HAP-1 (cell line): ENCODE data around the gene TSHR.
A peak's percentile ranks its signal among the peaks of the same experiment; 100 is the strongest.
"Not testable (repeated sequence)": the region's sequence is repeated elsewhere in the genome, so short reads cannot be mapped to it uniquely, and the experiment has no call there.

Source experiments
- DNase-seq, 2 experiments: peaks; one replicate each; pipeline ENCODE4 v3.0.0-alpha.2; 2016 to 2020; ENCODE audit warnings: low spot score in 2 of 2
- H3K27me3 ChIP-seq: fragments of 250-450 bp; sonication (Bioruptor Pico); 2 replicates; pipeline ENCODE4 v1.5.1; 2020; ENCODE audit warnings: low read depth, mild to moderate bottlenecking, moderate library complexity
- H3K36me3 ChIP-seq: fragments of 250-450 bp; sonication (Bioruptor Pico); replicated peaks from 2 replicates; pipeline ENCODE4 v1.5.1; 2020; ENCODE audit warnings: mild to moderate bottlenecking
- H3K4me1 ChIP-seq: fragments of 250-450 bp; sonication (Bioruptor Pico); 2 replicates; pipeline ENCODE4 v1.5.1; 2020; ENCODE audit warnings: mild to moderate bottlenecking
- H3K4me3 ChIP-seq: fragments of 250-450 bp; sonication (Bioruptor Pico); 2 replicates; pipeline ENCODE4 v1.5.1; 2020; ENCODE audit warnings: mild to moderate bottlenecking, moderate library complexity
- H3K9me3 ChIP-seq: fragments of 250-450 bp; sonication (Bioruptor Pico); 2 replicates; pipeline ENCODE4 v1.5.1; 2020; ENCODE audit warnings: mild to moderate bottlenecking, moderate library complexity
- in situ Hi-C: fragments of 300-500 bp; cut with MboI; formaldehyde crosslinking; loops from 3 replicates; pipeline ENCODE4 v1.14.3; 2020; ENCODE audit warnings: low sequenced_read_pairs, inconsistent platforms, mixed read lengths

The TSHR gene

DNA sequence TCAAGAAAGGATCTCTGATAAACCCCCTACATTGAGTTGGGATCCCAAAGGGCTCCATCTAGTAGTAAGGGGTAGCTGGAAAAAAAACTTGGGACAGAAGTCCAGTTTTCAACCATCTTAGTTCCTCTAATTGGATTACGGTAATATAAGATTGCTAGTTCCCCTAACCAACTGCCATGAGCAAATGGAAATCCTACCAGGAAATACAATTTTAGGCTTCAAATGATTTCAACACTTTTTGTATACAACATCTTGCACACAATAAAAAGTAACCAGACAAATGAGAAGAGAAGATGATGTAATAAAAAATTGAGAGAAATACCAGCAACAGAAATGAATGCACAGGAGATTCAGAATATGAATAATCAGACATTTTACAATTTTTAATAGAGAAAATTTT lies 73.0 kb downstream of the TSHR start:
- Histone ChIP-seq H3K27me3 (0 out of 2 replicates have a peak, but pooled peaks cover 3% of the 10 kb centered on the region), H3K4me3 (no peak overlapping the region), H3K36me3 (no peaks in the 10 kb centered on the region), H3K9me3 (no peaks in the 10 kb centered on the region), H3K4me1 (no peaks in the 10 kb centered on the region)
- no peak for DNase-seq
- in situ Hi-C loops, result no loop called here

GRCh38 chr14:81031488-81031887 lies 76.1 kb downstream of the TSHR start:
- in situ Hi-C loops, result no loop called here
- no peak for DNase-seq
- no peaks in the 10 kb centered on the region for H3K4me1 ChIP-seq
- H3K27me3 ChIP-seq, result 0 out of 2 replicates have a peak, but pooled peaks cover 3% of the 10 kb centered on the region
- no peaks in the 10 kb centered on the region for H3K9me3 ChIP-seq
- no peaks in the 10 kb centered on the region for H3K36me3 ChIP-seq
- no peak overlapping the region for H3K4me3 ChIP-seq

- Histone ChIP-seq H3K4me3 (no peak overlapping the region), H3K9me3 (no peaks in the 10 kb centered on the region), H3K36me3 (no peaks in the 10 kb centered on the region), H3K27me3 (no peaks in the 10 kb centered on the region), H3K4me1 (no peaks in the 10 kb centered on the region)
- in situ Hi-C loops, result no loop called here
- DNase-seq, result peak in 1 of 2 experiments; percentile 6
Measured at GRCh38 chr14:81033698-81034240, 78.3 kb downstream of the TSHR start.

GRCh38 chr14:81042438-81042837 lies 87.0 kb downstream of the TSHR start:
- Histone ChIP-seq H3K27me3 (0 out of 2 replicates have a peak, but pooled peaks cover 6% of the 10 kb centered on the region), H3K4me3 (no peak overlapping the region), H3K4me1 (no peaks in the 10 kb centered on the region), H3K36me3 (no peaks in the 10 kb centered on the region), H3K9me3 (no peaks in the 10 kb centered on the region)
- DNase-seq, result no peak
- in situ Hi-C loops, result no loop called here

- Histone ChIP-seq H3K4me1 (no peaks in the 10 kb centered on the region), H3K9me3 (no peaks in the 10 kb centered on the region), H3K36me3 (no peaks in the 10 kb centered on the region), H3K27me3 (0 out of 2 replicates have a peak, but pooled peaks cover 6% of the 10 kb centered on the region), H3K4me3 (no peak overlapping the region)
- no peak for DNase-seq
- in situ Hi-C loops, result no loop called here
Measured at GRCh38 chr14:81051547-81051946, 96.1 kb downstream of the TSHR start.

- H3K4me3 ChIP-seq, H3K4me1 ChIP-seq, H3K36me3 ChIP-seq, in situ Hi-C loops, H3K9me3 ChIP-seq, H3K27me3 ChIP-seq, DNase-seq: not testable (repeated sequence)
Measured at GRCh38 chr14:81054057-81054456, 98.6 kb downstream of the TSHR start.

- no peak for DNase-seq
- in situ Hi-C loops, result no loop called here
- H3K4me3 ChIP-seq, result no peak overlapping the region
- no peaks in the 10 kb centered on the region for H3K9me3 ChIP-seq
- H3K27me3 ChIP-seq, result no peaks in the 10 kb centered on the region
- H3K4me1 ChIP-seq, result no peaks in the 10 kb centered on the region
- H3K36me3 ChIP-seq, result no peaks in the 10 kb centered on the region
Measured at GRCh38 chr14:81055971-81056370, 100.5 kb downstream of the TSHR start.

- H3K27me3 ChIP-seq, result no peaks in the 10 kb centered on the region
- H3K36me3 ChIP-seq, result no peaks in the 10 kb centered on the region
- no peak for DNase-seq
- H3K4me1 ChIP-seq, result no peaks in the 10 kb centered on the region
- in situ Hi-C loops, result no loop called here
- H3K9me3 ChIP-seq, result no peaks in the 10 kb centered on the region
- H3K4me3 ChIP-seq, result no peak overlapping the region
Measured at GRCh38 chr14:81062380-81062779, 107.0 kb downstream of the TSHR start.

DNA sequence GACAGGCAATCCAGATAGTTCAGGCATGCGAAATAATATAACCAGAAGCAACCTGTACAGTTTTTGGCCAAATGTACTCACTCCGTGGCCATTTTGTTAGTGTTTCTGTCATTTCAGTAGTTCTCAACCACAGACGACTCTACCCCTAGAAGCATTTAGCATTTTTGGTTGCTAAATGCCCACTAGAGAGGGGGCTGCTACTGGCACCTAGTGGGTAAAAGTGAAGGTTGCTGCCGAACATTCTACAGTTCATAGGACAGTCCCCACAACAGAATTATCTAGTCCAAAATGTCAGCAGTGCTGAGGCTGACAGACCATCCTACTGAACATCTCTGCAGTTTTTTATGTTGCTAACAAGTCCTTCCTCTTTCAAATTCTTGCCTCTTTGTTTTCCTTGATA lies 107.4 kb downstream of the TSHR start:
- H3K4me1 ChIP-seq, result no peaks in the 10 kb centered on the region
- H3K27me3 ChIP-seq, result no peaks in the 10 kb centered on the region
- no peaks in the 10 kb centered on the region for H3K36me3 ChIP-seq
- DNase-seq, result peak in 1 of 2 experiments; percentile 12
- in situ Hi-C loops, result no loop called here
- no peaks in the 10 kb centered on the region for H3K9me3 ChIP-seq
- no peak overlapping the region for H3K4me3 ChIP-seq

- Histone ChIP-seq H3K27me3 (no peaks in the 10 kb centered on the region), H3K4me1 (no peaks in the 10 kb centered on the region), H3K36me3 (no peaks in the 10 kb centered on the region), H3K4me3 (no peak overlapping the region), H3K9me3 (no peaks in the 10 kb centered on the region)
- DNase-seq, result no peak
- in situ Hi-C loops, result no loop called here
Measured at GRCh38 chr14:81066672-81067071, 111.3 kb downstream of the TSHR start.

- Histone ChIP-seq H3K4me1 (no peaks in the 10 kb centered on the region), H3K27me3 (no peaks in the 10 kb centered on the region), H3K36me3 (no peaks in the 10 kb centered on the region), H3K4me3 (no peak overlapping the region), H3K9me3 (no peaks in the 10 kb centered on the region)
- no peak for DNase-seq
- in situ Hi-C loops, result no loop called here
Measured at GRCh38 chr14:81067156-81067555, 111.7 kb downstream of the TSHR start.

DNA sequence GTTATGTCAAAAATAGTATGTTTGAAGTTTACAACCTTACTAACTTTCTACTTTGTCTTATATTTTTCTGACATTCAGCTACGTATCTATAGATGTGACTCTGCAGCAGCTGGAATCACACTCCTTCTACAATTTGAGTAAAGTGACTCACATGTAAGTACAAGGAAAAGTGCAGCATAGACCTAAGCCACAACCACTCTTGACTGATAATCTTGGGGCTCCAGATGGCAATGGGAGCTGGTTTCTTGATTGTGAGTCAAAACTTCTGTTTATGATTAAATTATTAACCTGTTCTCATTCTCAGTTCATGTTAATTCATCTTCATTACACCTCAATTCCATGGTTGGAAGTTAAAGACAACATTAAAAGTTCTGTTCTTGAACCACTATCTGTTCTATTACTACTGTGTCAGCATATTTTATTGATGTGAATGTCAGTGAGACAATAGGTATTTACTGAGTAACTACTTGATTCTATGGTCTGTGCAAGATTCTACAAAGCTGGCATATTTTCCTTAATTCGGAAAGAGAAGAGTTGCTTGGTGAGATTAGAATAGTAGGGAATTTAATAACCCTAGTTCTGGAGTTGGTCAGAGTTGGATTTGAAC lies 112.9 kb downstream of the TSHR start:
- Histone ChIP-seq H3K4me3 (no peak overlapping the region), H3K36me3 (no peaks in the 10 kb centered on the region), H3K9me3 (no peaks in the 10 kb centered on the region), H3K27me3 (no peaks in the 10 kb centered on the region), H3K4me1 (no peaks in the 10 kb centered on the region)
- DNase-seq, result no peak
- in situ Hi-C loops, result no loop called here

DNA sequence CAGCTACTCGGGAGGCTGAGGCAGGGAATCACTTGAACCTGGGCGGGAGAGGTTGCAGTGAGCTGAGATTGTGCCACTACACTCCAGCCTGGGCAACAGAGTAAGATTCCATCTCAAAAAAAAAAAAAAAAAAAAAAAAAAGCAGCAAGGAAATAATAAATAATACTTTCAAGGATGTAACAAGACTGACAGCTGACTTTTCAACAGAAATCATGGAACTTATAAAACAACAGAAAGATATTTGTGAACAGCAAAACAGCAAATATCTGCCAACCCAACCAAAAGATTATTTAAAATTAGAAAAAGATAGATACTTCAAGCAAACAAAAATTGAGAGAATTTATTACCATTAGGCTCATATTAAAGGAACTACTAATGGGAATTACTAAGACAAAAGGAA lies 115.1 kb downstream of the TSHR start:
- Histone ChIP-seq H3K36me3 (no peaks in the 10 kb centered on the region), H3K27me3 (no peaks in the 10 kb centered on the region), H3K4me1 (no peaks in the 10 kb centered on the region), H3K9me3 (no peaks in the 10 kb centered on the region), H3K4me3 (no peak overlapping the region)
- in situ Hi-C loops, result no loop called here
- no peak for DNase-seq

DNA sequence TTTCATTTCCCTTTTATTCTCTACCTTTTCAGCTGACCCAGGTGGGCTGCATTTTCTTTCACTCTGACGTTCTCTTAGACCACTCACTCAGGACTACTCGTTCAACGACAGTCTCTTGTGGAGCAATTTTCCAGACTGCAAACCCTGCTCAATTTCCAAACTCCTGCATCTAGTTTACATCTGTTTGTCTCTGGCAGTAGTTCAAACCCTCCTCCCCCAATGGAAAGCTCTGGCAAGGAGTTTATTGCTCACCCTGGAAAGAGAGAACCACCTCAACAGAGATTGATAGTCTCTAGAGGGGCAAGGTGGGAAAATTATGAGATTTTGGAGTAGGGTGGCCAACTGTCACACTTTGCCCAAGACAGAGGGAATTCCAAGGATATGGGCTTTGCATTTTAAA lies 130.2 kb downstream of the TSHR start:
- H3K9me3 ChIP-seq, result no peaks in the 10 kb centered on the region
- no peaks in the 10 kb centered on the region for H3K27me3 ChIP-seq
- DNase-seq, result no peak
- H3K4me3 ChIP-seq, result no peak overlapping the region
- no peaks in the 10 kb centered on the region for H3K36me3 ChIP-seq
- in situ Hi-C loops, result no loop called here
- H3K4me1 ChIP-seq, result no peaks in the 10 kb centered on the region

GRCh38 chr14:81087230-81087629 lies 131.8 kb downstream of the TSHR start:
- Histone ChIP-seq H3K4me3 (no peak overlapping the region), H3K27me3 (no peaks in the 10 kb centered on the region), H3K9me3 (no peaks in the 10 kb centered on the region), H3K36me3 (no peaks in the 10 kb centered on the region), H3K4me1 (no peaks in the 10 kb centered on the region)
- no peak for DNase-seq
- in situ Hi-C loops, result no loop called here
